Hepatocyte (in vitro differentiated cells): ENCODE results near the gene GHITM.

Source experiments
- EZH2 ChIP-seq: fragments of 200-600 bp; sonication (generic); IDR thresholded peaks from 2 replicates; pipeline ENCODE4 v1.6.1; 2016; ENCODE audit warnings: antibody characterized with exemption, mild to moderate bottlenecking, borderline replicate concordance
- TF ChIP-seq, protein P1 (sequence below): fragments of 200-600 bp; sonication (generic); IDR thresholded peaks from 2 replicates; pipeline ENCODE4 v1.5.1; 2016; ENCODE audit warnings: antibody characterized with exemption, mild to moderate bottlenecking; ENCODE audit not compliant: poor library complexity

DNA sequence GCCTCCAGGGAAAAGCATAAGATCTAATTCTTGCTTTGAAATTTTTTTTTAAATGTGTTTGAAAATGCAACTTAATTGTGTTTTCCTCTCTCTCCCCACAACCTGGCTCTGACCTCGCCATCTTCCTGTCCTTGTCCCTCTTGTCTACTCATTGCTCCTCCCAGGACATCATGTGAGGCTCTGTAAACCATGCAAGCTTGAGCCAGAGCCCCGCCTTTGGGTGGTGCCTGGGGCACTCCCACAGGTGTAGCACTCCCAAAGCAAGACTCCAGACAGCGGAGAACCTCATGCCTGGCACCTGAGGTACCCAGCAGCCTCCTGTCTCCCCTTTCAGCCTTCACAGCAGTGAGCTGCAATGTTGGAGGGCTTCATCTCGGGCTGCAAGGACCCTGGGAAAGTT lies 45.2 kb downstream of the GHITM start:
- TF ChIP-seq, protein P1, sequence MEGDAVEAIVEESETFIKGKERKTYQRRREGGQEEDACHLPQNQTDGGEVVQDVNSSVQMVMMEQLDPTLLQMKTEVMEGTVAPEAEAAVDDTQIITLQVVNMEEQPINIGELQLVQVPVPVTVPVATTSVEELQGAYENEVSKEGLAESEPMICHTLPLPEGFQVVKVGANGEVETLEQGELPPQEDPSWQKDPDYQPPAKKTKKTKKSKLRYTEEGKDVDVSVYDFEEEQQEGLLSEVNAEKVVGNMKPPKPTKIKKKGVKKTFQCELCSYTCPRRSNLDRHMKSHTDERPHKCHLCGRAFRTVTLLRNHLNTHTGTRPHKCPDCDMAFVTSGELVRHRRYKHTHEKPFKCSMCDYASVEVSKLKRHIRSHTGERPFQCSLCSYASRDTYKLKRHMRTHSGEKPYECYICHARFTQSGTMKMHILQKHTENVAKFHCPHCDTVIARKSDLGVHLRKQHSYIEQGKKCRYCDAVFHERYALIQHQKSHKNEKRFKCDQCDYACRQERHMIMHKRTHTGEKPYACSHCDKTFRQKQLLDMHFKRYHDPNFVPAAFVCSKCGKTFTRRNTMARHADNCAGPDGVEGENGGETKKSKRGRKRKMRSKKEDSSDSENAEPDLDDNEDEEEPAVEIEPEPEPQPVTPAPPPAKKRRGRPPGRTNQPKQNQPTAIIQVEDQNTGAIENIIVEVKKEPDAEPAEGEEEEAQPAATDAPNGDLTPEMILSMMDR, result no peak
- no peak for TF ChIP-seq EZH2
